ENCODE data around the gene DENND2A.
"Not testable (repeated sequence)": the region's sequence is repeated elsewhere in the genome, so short reads cannot be mapped to it uniquely, and the experiment has no call there.

DENND2A gene

DNA sequence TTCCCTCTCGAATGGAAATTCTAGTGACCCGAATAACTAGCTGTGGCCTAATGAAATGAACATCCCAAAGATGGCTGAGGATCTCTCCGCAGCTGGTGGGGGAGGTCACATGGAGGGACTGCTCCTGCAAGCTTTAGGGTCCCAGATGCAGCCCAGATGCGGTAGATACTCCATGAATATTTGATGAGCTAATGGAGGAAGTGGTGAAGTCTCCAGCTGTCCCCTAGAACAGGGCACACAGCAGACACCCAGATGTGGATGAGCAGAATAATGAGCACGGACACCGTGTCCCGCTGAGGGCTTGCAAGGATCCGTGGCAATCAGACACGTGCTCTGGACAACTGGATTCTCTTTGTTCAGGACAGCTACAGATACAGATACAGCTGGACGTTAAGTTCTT, 59.2 kb downstream of the DENND2A start:
- Histone ChIP-seq H3K9ac (no peak overlapping the region), H3K27ac (no peak overlapping the region), H3K27me3 (no peaks in the 10 kb centered on the region), H3K9me3 (replicated peaks in 1 of 11) (no peaks in the 10 kb centered on the region), H3K36me3 (no peaks in the 10 kb centered on the region), H3K4me2 (no peak overlapping the region), H3K4me3 (no peak overlapping the region), H3K4me1 (no peaks in the 10 kb centered on the region), H4K20me1 (no peaks in the 10 kb centered on the region)
- TF ChIP-seq Cebpa-rat (IDR thresholded peaks at IDR 0.05), result no peak

GRCh38 chr7:140577651-140578050, 63.0 kb downstream of the DENND2A start:
- no peak for TF ChIP-seq Cebpa-rat (IDR thresholded peaks at IDR 0.05)
- Histone ChIP-seq H3K36me3 (no peaks in the 10 kb centered on the region), H3K9ac (no peak overlapping the region), H3K4me3 (no peak overlapping the region), H3K4me2 (no peak overlapping the region), H3K4me1 (no peaks in the 10 kb centered on the region), H3K27me3 (no peaks in the 10 kb centered on the region), H3K27ac (no peak overlapping the region), H3K9me3 (replicated peaks in 1 of 11) (no peaks in the 10 kb centered on the region), H4K20me1 (no peaks in the 10 kb centered on the region)

DNA sequence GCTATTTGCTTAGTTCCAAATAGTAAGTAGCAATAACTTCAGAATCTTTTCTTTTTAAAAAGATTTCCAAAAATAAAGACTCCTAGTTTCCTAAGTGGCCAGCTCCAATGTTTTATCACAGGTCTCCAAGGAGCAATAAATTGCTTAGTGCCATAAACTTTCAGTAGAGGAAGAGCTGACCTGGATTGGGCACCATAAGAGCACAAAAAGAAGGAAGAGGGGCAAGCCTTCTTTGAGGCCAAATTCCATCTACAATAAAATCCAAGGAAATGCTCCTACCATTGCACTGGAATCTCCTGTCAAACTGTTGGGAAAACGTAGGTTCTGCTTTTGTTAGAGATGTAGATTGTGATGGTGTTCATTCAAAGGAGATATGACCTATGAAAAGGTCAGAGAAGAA, 64.0 kb downstream of the DENND2A start:
- Histone ChIP-seq H3K4me2 (no peak overlapping the region), H3K9me3 (replicated peaks in 1 of 11) (no peaks in the 10 kb centered on the region), H3K9ac (no peak overlapping the region), H4K20me1 (no peaks in the 10 kb centered on the region), H3K27ac (no peak overlapping the region), H3K36me3 (no peaks in the 10 kb centered on the region), H3K4me1 (no peaks in the 10 kb centered on the region), H3K27me3 (no peaks in the 10 kb centered on the region), H3K4me3 (no peak overlapping the region)
- TF ChIP-seq Cebpa-rat (IDR thresholded peaks at IDR 0.05), result no peak

DNA sequence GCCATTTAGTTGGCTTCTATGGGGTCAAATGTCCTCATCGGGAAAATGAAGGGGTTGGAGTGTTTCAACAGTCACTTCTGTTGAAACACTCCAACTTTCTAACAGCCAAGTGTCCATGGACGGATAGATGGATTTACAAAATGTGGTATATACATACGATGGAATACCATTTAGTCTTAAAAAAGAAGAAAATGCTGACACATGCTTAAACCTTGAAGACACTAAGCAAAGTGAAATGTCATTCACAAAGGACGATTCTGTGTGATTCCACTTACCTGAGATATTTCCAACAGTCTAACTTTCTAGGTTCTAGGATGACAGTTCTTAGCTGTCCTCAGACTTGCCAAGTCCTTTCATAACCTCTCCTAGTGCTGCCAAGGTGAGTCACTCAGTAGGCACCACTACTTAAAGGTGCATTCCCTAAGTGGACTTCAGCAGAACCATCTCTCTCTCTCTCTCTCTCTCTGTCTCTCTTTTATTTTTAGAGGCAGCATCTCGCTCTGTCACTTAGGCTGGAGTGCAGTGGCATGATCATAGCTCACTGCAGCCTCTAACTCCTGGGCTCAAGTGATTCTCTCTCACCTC, 69.0 kb downstream of the DENND2A start:
- Histone ChIP-seq H4K20me1 (no peaks in the 10 kb centered on the region), H3K36me3 (no peaks in the 10 kb centered on the region)

GRCh38 chr7:140570120-140570519, 70.5 kb downstream of the DENND2A start:
- TF ChIP-seq Cebpa-rat (IDR thresholded peaks at IDR 0.05), result no peak

More for the DNA sequence above, 69.0 kb downstream of the DENND2A start:
- Histone ChIP-seq H3K4me3 (no peak overlapping the region), H3K4me2 (no peak overlapping the region), H3K9ac (no peak overlapping the region), H3K27me3 (no peaks in the 10 kb centered on the region), H3K27ac (no peak overlapping the region), H3K9me3 (replicated peaks in 1 of 11) (no peaks in the 10 kb centered on the region), H3K4me1 (no peaks in the 10 kb centered on the region)
- TF ChIP-seq Cebpa-rat (IDR thresholded peaks at IDR 0.05), result no peak

DNA sequence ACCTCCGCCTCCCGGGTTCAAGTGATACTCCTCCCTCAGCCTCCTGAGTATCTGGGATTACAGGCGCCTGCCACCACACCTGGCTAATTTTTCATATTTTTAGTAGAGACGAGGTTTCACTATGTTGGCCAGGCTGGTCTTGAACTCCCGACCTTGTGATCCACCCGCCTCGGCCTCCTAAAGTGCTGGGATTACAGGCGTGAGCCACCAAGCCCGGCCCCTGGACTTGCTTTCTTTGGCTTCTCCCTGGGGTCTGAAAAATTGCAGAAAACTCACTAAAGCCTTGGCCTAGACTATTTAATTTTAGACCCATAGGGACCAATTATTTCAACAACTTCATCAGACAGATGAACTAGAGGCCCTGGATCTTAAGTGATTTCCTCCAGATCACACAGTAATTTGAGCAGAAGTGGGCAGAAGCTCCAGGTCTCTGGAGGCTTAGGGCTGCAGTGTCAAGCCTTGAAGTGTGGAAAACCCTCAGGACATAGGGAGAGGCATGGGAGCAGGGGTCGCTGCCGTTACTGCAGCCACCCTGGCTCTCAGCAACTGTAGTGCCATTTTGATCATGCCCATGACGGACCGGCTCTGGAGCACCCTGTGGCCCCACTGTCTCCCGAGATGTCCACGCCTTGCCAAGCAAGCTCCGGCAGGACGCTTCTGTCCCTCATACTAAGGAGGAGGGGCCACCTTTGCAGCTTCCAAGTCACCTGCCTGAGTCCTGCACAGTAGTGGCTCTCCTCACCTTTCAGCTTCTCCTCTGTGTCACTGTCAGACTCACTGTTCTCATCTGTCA, 72.4 kb downstream of the DENND2A start:
- no peak overlapping the region for H3K9ac ChIP-seq
- TF ChIP-seq Cebpa-rat (IDR thresholded peaks at IDR 0.05), result no peak
- H3K9me3 ChIP-seq (replicated peaks in 1 of 11), result no peaks in the 10 kb centered on the region
- H3K36me3 ChIP-seq, result no peaks in the 10 kb centered on the region
- no peak overlapping the region for H3K4me3 ChIP-seq
- H4K20me1 ChIP-seq, result no peaks in the 10 kb centered on the region
- H3K27me3 ChIP-seq, result no peaks in the 10 kb centered on the region
- H3K4me2 ChIP-seq, result no peak overlapping the region
- peaks cover 0 to 6% (median 0%) of the 10 kb centered on the region in 10 experiments; a peak in 3 of 20 replicates for H3K4me1 ChIP-seq
- H3K27ac ChIP-seq, result no peak overlapping the region

More at GRCh38 chr7:140570120-140570519, 70.5 kb downstream of the DENND2A start:
- Histone ChIP-seq H3K4me1 (no peaks in the 10 kb centered on the region), H3K9me3 (replicated peaks in 1 of 11) (no peaks in the 10 kb centered on the region), H4K20me1 (no peaks in the 10 kb centered on the region), H3K4me3 (no peak overlapping the region), H3K4me2 (no peak overlapping the region), H3K9ac (no peak overlapping the region), H3K36me3 (no peaks in the 10 kb centered on the region), H3K27ac (no peak overlapping the region), H3K27me3 (no peaks in the 10 kb centered on the region)

- not testable (repeated sequence) for H3K4me3 ChIP-seq, H3K4me2 ChIP-seq, H3K27me3 ChIP-seq
Observed at GRCh38 chr7:140566186-140566585, 74.4 kb downstream of the DENND2A start.

GRCh38 chr7:140565761-140566160, 74.9 kb downstream of the DENND2A start:
- not testable (repeated sequence) for H4K20me1 ChIP-seq; H3K36me3 ChIP-seq; H3K9me3 ChIP-seq (replicated peaks in 1 of 11); H3K4me2 ChIP-seq; H3K27me3 ChIP-seq; H3K4me3 ChIP-seq; H3K9ac ChIP-seq; H3K4me1 ChIP-seq; H3K27ac ChIP-seq

More at GRCh38 chr7:140566186-140566585, 74.4 kb downstream of the DENND2A start:
- H4K20me1 ChIP-seq; H3K9ac ChIP-seq; H3K9me3 ChIP-seq (replicated peaks in 1 of 11); H3K4me1 ChIP-seq; H3K36me3 ChIP-seq; H3K27ac ChIP-seq: not testable (repeated sequence)

- Histone ChIP-seq H3K9ac (no peak overlapping the region), H3K27ac (no peak overlapping the region), H3K9me3 (replicated peaks in 1 of 11) (no peaks in the 10 kb centered on the region), H4K20me1 (no peaks in the 10 kb centered on the region), H3K27me3 (no peaks in the 10 kb centered on the region), H3K4me1 (peaks cover 0 to 6% (median 0%) of the 10 kb centered on the region in 10 experiments; a peak in 3 of 20 replicates), H3K4me3 (no peak overlapping the region), H3K36me3 (no peaks in the 10 kb centered on the region), H3K4me2 (no peak overlapping the region)
- no peak for TF ChIP-seq Cebpa-rat (IDR thresholded peaks at IDR 0.05)
Observed at GRCh38 chr7:140564643-140565042, 76.0 kb downstream of the DENND2A start.

DNA sequence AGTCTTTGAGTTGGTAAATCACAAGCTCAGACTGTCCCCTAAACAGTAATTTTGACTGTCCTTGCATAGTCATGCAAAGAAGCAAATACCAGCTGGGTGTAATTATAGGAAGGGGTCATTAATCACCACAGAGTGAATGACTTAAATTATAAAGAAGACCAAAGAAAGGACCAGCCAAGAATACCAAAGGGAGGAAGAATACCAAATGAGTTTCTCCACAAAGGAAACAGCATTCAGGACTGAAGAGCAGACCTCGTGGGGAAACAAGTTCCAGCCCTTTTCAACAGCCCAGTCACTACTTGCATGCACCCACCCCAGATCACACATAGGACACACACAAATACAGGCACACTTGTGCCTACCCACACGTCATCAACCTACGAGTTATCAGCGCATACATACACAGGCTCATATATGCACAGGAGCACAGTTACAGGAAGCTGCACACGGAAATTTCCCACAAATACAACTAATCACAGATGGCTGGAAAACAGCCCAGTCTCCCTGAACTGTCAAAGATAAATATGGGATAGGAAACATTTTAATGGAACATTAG, 77.6 kb downstream of the DENND2A start:
- no peaks in the 10 kb centered on the region for H4K20me1 ChIP-seq
- H3K9me3 ChIP-seq (replicated peaks in 1 of 11), result no peaks in the 10 kb centered on the region
- no peak overlapping the region for H3K4me3 ChIP-seq
- TF ChIP-seq Cebpa-rat (IDR thresholded peaks at IDR 0.05), result no peak
- H3K36me3 ChIP-seq, result no peaks in the 10 kb centered on the region; a peak in 1 of 22 replicates
- H3K27ac ChIP-seq, result no peak overlapping the region
- peaks cover 0 to 6% (median 0%) of the 10 kb centered on the region in 10 experiments; a peak in 3 of 20 replicates for H3K4me1 ChIP-seq
- H3K4me2 ChIP-seq, result no peak overlapping the region
- H3K27me3 ChIP-seq, result no peaks in the 10 kb centered on the region
- no peak overlapping the region for H3K9ac ChIP-seq
